Measurements from ENCODE around the gene ATP13A2. TPM values are rescaled to one million over a fixed set of nuclear protein-coding genes. Genes with fewer than 3 reads are reported as not detected.
"Not testable (repeated sequence)": the region's sequence is repeated elsewhere in the genome, so short reads cannot be mapped to it uniquely, and the experiment has no call there.

The ATP13A2 gene
- total RNA-seq, 1 donor from 2014 or later: 10.3 TPM

DNA sequence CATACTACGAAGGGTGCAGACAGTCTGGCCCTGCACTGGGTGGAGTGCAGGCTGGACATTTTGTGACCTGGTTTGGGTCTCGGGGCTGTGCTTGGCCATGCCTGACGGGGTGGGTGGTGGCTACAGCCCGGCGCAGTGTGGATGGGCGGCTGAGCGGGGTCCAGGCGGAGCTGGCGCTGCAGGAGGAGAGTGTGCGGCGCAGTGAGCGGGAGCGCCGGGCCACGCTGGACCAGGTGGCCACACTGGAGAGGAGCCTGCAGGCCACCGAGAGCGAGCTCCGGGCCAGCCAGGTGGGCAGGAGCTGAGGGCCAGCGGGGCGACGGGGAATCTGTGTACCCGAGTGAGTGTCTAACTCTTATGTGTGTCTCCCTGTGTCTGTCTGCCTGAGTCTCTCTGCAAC is 45.4 kb downstream of the ATP13A2 start:
- ATAC-seq: no peak

DNA sequence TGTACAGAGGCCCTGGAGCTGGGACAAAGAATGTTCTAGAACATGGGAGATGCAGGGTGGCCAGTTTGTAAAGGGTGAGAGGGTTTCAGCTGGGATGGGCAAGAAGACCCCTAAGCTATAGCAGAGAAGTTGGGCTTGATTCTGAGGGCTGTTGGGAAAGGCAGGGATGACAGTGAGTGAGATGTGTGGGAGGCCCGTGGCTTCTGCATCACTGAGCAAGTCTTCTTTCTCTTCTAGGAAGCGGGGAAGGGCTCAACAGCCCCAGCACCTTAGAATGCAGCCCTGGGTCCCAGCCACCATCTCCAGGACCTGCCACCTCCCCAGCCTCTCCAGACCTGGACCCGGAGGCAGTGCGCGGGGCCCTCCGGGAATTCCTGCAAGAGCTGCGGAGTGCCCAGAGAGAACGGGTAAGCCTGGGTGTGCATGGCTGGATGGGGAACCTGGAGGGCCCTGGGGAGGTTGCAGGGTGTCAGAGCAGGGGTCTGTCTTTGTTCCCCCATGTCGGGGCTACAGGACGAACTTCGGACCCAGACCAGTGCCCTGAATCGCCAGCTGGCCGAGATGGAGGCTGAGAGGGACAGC is 46.2 kb downstream of the ATP13A2 start:
- DNase-seq (ENCODE audit: low spot score) (no peak), ATAC-seq (no peak)

More for the DNA sequence above, 45.4 kb downstream of the ATP13A2 start:
- no peak for DNase-seq (ENCODE audit: low spot score)

DNA sequence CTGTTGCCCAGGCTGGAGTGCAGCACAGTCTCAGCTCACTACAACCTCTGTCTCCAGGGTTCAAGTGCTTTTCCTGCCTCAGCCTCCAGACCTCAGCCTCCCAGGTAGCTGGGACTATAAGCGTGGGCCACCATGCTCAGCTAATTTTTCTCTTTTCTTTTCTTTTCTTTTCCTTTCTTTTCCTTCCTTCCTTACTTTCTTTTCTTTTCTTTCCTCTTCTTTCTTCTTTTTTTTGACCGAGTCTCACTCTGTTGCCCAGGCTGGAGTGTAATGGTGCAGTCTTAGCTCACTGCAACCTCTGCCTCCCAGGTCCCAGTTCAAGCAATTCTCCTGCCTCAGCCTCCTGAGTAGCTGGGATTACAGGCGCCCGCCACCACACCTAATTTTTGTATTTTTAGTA is 47.6 kb downstream of the ATP13A2 start:
- DNase-seq (ENCODE audit: low spot score); ATAC-seq: not testable (repeated sequence)

DNA sequence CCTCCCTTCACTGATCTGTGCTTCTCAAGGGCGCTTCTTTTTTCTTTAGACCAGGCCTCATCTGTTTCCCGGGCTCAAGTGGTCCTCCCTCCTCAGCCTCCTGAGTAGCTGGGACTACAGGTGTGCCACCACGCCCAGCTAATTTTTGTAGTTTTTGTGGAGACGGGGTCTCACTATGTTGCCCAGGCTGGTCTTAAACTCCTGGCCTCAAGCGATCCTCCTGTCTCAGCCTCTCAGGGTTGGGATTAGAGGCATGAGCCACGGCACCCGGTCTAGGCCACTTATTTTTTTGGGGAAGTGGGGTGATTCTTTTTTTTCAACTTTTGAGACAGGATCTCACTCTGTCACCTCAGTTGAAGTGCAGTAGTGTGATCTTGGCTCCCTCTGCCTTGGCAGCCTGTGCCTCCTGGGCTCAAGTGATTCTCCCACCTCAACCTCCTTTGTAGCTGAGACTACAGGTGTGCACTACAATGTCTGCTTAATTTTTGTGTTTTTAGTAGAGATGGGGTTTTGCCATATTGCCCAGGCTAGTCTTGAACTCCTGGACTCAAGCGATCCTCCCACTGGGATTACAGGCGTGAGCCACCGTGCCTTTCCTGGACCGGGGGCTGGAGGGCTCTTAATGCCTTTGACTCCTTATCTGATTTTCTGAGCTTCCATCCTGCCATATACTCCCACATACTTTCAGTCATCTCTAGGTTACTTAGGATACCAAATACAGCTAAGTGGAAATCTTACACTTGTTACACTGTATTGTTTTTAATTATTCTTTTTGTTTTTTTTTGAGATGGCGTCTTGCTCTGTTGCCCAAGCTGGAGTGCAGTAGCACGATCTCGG is 50.2 kb downstream of the ATP13A2 start:
- no peak for DNase-seq (ENCODE audit: low spot score)
- no peak for ATAC-seq

DNA sequence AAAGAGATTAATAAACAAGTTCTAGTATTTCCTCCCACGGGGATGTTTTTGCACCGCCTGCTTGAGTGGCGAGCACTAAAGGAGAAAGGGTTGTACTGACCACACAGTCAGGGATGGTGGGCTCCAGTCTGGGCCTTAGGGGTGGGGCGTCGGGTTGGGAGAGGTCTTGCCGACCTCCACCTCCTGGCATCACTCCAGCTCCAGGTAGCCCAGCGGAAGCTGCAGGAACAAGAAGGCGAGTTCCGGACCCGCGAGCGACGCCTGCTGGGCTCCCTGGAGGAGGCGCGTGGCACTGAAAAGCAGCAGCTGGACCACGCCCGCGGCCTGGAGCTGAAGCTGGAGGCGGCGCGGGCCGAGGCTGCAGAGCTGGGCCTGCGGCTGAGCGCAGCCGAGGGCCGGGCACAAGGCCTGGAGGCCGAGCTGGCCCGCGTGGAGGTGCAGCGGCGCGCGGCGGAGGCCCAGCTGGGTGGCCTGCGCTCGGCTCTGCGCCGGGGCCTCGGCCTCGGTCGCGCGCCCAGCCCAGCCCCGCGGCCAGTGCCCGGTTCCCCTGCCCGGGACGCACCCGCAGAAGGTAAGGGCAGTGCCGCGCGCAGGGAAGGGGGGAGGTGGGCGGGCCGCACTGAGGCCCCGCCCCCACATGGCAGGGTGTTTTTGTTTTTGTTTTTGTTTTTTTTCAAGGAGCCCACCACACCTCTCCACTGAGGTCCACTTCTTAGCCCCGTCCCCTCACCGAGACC is 51.0 kb downstream of the ATP13A2 start:
- DNase-seq (ENCODE audit: low spot score): peak; percentile 86
- peak; percentile 89 for ATAC-seq

DNA sequence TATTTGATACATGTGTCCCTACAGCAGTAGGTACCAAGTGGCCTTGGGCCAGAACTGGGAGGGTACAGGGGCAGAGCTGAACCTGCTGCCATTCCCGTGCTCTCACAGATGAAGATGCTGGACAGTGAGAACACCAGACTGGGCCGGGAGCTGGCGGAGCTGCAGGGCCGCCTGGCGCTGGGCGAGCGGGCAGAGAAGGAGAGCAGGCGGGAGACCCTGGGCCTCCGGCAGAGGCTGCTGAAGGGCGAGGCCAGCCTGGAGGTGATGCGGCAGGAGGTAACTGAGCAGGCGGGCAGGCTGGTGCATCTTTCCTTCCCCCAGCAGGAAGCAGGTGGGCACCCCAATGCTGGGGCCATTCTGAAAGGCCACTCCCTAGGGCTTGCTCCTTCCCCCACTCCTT is 53.3 kb downstream of the ATP13A2 start:
- ATAC-seq (no peak), DNase-seq (ENCODE audit: low spot score) (no peak)

DNA sequence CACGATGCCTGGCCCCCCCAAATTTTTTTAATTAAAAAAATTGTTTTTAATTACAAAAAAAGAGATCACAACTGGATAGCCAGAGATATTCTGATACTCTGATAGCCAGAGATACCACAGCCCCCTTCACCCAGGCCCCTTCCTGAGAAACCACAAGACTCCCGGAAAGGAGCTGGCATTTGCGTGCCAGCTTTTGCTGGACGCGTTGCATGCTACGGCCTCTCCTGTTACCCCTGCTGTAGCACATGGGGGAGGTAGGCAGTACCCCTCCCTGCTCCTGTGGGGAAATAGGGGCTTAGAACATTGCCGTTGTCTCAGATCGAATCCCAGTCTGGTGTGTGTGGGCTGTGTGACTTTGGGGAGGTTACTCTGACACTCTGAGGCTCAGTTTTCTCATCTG is 54.0 kb downstream of the ATP13A2 start:
- DNase-seq (ENCODE audit: low spot score) (no peak), ATAC-seq (no peak)

DNA sequence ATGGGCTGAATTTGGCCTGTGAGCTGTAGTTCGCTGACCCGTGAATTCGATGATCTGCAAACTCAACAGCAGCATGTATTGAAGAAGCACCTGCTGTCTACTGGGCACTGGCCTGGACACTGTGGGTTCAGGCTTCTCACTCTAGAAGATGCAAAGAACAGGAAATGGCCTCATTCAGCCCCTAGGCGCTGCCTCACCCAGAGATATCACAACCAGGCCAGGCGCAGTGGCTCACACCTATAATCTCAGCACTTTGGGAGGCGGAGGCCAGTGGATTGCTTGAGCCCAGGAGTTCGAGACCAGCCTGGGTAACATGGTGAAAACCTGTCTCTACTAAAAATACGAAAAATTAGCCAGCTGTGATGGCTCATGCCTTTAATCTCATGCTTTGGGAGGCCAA is 55.0 kb downstream of the ATP13A2 start:
- DNase-seq (ENCODE audit: low spot score) (no peak), ATAC-seq (no peak)

DNA sequence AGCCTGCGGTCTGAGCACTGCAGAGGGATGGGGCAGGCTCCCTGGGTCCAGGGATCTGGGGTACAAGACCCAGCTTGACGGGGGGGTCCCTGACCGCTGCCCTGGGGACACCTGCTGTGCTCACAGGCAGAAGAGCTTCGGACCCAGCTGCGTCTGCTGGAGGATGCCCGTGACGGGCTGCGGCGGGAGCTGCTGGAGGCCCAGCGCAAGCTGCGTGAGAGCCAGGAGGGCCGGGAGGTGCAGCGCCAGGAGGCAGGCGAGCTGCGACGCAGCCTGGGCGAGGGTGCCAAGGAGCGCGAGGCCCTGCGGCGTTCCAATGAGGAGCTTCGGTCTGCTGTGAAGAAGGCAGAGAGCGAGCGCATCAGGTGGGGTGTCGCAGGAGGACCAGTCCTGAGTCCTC is 56.5 kb downstream of the ATP13A2 start:
- no peak for DNase-seq (ENCODE audit: low spot score)
- ATAC-seq: no peak

DNA sequence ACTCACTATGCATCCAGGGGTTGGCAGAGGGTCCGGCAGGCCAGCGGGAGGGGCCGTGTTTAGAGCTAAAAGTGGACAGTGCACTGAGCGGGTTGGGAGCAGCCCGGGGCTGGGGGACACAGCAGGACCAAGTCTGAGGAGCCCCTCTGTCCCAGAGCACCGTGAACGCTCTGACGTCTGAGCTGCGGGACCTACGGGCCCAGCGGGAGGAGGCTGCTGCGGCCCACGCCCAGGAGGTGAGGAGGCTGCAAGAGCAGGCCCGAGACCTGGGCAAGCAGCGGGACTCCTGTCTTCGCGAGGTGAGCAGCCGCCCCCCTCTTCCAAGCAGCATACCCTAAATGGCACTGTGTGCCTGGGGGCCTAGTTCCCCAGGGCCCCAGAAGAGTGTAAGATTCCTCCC is 57.1 kb downstream of the ATP13A2 start:
- DNase-seq (ENCODE audit: low spot score) (no peak), ATAC-seq (no peak)

DNA sequence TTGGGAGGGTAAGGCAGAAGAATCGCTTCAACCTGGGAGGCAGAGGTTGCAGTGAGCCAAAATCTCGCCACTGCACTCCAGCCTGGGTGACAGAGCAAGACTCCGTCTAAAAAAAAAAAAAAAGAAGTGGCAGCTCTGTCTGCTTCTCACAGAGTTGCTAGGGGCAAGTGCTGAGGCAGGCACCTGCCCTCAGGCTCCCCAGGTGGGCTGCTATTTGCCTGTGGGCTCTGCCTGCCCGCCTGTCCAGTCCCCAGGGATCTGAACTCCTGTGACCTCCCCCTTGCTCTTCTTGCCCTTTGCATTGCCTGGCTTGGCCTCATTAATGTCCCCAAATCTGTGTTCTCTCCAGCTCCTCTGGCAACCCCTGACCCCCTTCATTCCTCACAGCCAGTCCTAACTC is 59.4 kb downstream of the ATP13A2 start:
- not testable (repeated sequence) for ATAC-seq; DNase-seq (ENCODE audit: low spot score)

DNA sequence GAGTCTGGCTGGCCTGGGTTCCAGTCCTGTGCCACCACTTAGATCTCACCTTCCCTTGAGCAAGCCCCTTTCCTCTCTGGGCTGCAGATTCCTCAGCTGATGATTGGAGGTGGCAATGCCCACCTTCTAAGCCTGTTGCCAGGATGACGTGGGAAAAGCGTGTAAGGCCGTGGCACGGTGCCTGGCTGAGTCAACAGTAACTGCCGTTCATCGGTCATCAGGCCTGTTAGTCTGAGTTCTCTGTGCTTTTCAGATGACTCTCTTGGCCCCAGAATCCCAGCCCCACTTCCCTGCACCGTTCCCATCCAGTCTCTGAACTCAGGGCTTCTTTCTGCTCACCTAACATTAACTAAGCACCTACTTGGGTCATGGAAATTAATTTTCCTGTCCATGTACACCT is 62.7 kb downstream of the ATP13A2 start:
- ATAC-seq: peak; percentile 79
- DNase-seq (ENCODE audit: low spot score): peak; percentile 89

DNA sequence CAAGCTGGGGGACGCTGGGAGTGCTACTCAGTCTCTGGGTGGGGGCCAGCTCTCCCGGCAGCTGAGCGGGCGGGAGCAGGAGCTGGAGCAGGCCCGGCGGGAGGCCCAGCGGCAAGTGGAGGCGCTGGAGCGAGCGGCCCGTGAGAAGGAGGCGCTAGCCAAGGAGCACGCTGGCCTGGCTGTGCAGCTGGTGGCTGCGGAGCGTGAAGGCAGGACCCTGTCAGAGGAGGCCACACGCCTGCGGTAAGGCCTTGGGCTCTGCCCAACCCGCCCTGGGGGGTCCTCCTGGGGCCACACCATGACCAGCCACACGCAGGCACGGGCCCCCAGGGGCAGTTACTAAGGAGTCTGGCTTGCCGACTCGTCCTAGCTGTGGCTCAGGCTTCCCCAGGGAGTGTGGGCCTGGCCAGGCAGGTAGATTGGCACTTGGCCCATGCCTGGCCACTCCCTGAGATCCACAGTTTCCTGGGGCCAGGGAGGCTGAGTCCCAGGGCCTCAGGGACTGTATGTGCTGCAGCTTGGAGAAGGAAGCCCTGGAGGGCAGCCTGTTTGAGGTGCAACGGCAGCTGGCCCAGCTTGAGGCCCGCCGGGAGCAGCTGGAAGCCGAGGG is 63.3 kb downstream of the ATP13A2 start:
- ATAC-seq: peak; percentile 77
- DNase-seq (ENCODE audit: low spot score): peak; percentile 64

DNA sequence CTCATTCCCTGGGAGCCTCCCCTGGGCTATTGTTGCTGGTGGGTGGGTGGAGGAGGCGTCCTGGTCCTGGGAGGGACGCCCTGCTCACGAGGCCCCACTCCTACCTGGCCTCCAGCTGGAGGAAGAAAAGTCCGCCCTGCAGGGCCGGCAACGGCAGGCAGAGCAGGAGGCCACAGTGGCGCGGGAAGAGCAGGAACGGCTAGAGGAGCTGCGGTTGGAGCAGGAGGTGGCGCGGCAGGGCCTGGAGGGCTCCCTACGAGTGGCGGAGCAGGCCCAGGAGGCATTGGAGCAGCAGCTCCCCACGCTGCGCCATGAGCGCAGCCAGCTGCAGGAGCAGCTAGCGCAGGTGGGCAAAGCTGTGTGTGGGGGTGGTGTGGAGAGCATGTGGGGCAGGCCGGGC is 65.1 kb downstream of the ATP13A2 start:
- DNase-seq (ENCODE audit: low spot score) (no peak), ATAC-seq (no peak)

DNA sequence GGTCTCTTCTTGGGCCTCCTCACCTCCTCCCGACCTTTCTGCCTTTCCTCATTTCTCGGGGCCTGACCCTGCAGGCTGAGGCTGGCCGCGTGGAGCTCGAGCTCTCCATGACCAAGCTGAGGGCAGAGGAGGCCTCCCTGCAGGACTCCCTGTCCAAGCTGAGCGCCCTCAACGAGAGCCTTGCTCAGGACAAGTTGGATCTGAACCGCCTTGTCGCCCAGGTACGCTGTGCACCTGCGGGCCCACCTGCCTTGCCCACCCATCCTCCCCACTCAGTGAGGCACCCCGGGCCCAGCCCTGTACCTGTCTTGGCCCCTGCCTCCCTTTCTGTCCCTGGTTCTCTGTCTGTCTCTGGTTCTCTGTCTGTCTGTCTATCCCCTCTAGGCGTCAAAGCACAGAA is 65.5 kb downstream of the ATP13A2 start:
- ATAC-seq: not testable (repeated sequence)

DNA sequence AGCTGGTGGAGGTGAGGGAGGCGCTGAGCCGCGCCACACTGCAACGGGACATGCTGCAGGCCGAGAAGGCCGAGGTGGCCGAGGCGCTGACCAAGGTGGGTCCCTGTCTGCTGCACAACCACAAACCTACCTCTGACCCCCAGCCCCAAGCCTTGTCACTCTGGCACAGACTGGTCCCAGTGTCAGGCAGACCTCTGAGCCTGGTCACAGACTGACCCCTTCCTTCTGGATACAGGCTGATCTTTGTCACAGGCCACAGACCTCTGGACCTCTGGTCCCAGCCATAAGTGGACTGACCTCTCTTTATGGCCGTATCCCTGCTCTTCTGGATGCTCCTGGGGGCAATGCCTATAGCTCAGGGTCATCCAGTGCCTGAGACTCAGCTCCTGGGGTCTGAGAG is 66.2 kb downstream of the ATP13A2 start:
- not testable (repeated sequence) for ATAC-seq

More for the DNA sequence above, 65.5 kb downstream of the ATP13A2 start:
- DNase-seq (ENCODE audit: low spot score): not testable (repeated sequence)

DNA sequence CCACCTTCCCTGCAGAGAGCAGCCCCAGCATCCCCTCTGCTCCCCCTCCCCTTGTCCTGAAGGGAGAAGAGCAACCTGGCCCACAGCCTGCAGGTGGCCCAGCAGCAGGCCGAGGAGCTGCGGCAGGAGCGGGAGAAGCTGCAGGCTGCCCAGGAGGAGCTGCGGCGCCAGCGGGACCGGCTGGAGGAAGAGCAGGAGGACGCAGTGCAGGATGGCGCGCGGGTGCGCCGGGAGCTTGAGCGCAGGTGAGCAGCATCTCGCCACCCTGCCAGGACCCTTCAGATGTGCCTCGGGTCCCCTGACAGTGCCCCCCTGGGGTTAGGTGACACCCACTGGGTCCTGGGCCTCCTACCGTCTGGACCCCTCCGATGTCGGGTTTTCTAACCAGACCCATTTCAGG is 67.7 kb downstream of the ATP13A2 start:
- ATAC-seq: no peak
- DNase-seq (ENCODE audit: low spot score): no peak

More for the DNA sequence above, 66.2 kb downstream of the ATP13A2 start:
- not testable (repeated sequence) for DNase-seq (ENCODE audit: low spot score)

DNA sequence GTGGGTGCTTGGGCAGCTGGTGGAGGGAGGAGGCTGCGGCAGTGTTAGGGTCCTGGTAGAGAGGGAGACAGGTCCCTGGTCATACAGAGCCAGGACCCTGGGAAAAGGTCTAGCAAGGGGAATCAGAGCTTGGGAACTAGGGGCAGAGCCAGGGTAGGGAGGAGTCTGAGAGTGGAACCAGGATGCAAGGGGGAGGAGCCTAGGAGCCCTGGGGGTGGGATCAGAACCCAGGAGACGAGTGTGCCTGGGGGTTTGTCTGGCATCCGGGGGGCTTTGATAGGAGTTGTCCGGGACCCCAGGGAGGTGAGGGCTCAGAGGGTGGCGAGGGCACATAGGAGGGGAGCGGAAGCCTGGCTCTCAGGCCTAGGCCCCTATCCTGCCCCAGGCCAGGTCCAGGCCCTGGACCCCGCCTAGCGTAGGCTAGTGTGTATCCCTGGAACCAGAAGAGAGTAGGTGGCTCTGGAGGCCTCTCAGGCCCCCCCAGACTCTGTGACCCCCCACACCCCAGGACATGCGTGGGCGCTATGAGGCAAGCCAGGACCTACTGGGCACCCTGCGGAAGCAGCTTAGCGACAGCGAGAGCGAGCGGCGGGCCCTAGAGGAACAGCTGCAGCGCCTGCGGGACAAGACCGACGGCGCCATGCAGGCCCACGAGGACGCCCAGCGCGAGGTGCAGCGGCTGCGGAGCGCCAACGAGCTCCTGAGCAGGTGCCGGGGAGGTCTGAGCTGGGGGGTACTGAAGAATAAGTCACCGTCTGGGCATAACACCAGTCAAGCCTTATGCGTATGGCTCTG is 72.1 kb downstream of the ATP13A2 start:
- ATAC-seq: peak; percentile 34
- not testable (repeated sequence) for DNase-seq (ENCODE audit: low spot score)

DNA sequence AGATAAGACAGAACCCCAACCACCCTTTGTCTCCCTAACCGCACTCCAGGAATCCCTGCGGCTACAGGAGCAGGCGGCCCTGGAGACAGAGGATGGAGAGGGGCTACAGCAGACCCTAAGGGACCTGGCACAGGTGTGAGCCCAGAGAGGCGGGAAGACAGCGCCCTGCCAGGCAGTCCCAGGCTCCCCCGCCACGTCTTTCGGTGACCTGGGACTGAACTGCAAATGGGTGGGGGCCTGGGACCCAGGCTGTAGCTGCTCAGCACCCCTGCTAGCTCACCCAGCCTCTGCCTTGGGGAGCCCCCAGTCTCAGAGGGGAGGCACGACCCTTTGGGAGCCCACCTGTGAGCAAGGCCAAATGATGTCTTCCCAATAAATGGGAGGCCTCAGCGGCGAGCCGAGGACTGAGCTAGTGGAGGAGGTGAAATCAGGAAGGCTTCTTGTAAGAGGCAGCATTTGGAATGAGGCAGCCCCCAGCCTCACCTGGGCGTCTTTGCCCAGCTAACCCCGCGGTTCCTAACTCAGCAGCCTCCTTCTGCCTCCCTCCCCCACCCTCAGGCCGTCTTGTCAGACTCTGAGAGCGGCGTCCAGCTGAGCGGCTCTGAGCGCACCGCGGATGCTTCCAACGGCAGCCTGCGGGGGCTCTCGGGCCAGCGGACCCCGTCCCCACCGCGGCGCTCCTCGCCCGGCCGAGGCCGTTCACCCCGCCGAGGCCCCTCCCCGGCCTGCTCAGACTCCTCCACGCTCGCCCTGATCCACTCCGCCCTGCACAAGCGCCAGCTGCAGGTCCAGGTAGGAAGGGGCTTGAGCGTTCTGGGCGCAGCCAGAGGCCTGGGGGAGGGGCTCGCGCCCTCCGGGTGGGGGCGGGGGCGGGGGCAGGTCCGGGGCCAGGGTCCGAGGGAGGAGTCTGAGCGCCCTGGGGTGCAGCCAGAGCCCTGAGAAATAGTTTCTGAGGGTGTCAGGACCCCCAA is 73.1 kb downstream of the ATP13A2 start:
- ATAC-seq: peak; percentile 37
- no peak for DNase-seq (ENCODE audit: low spot score)
